Trophoblast cell (in vitro differentiated cells and primary cell): ENCODE data around the gene TMEM272.

Source experiments
- DNase-seq, 2 donors: peaks; one replicate each; pipeline ENCODE4 v3.0.0-alpha.2; 2016
- H2AFZ ChIP-seq: 2 replicates; pipeline ENCODE4 v1.6.1; 2013; ENCODE audit warnings: low read length, moderate library complexity, mild to moderate bottlenecking; ENCODE audit not compliant: insufficient read depth, poor library complexity
- H2AK5ac ChIP-seq: 2 replicates; pipeline ENCODE4 v1.6.1; 2013; ENCODE audit warnings: mild to moderate bottlenecking, low read length
- H2BK120ac ChIP-seq: 2 replicates; pipeline ENCODE4 v1.6.1; 2013; ENCODE audit warnings: low read length, mild to moderate bottlenecking, moderate library complexity; ENCODE audit not compliant: insufficient read depth, poor library complexity
- H2BK12ac ChIP-seq: 2 replicates; pipeline ENCODE4 v1.6.1; 2013; ENCODE audit warnings: mild to moderate bottlenecking, low read length, moderate library complexity
- H2BK5ac ChIP-seq: 2 replicates; pipeline ENCODE4 v1.6.1; 2013; ENCODE audit warnings: low read length, low read depth, moderate library complexity, mild to moderate bottlenecking; ENCODE audit not compliant: poor library complexity
- H3K14ac ChIP-seq: 2 replicates; pipeline ENCODE4 v1.6.1; 2013; ENCODE audit warnings: mild to moderate bottlenecking, low read length
- H3K18ac ChIP-seq: 2 replicates; pipeline ENCODE4 v1.6.1; 2013; ENCODE audit warnings: mild to moderate bottlenecking, low read length
- H3K23ac ChIP-seq: 2 replicates; pipeline ENCODE4 v1.6.1; 2013; ENCODE audit warnings: low read length
- H3K27ac ChIP-seq: 2 replicates; pipeline ENCODE4 v1.5.1; 2013; ENCODE audit warnings: low read depth, mild to moderate bottlenecking, inconsistent platforms, low read length, moderate library complexity
- H3K27me3 ChIP-seq: 2 replicates; pipeline ENCODE4 v1.6.1; 2013; ENCODE audit warnings: inconsistent platforms, mild to moderate bottlenecking, low read length, moderate library complexity; ENCODE audit not compliant: insufficient read depth
- H3K36me3 ChIP-seq, 2 experiments: 1 replicate in 1 of 2; 2 replicates in 1 of 2; pipeline ENCODE4 v1.6.1; 2013; ENCODE audit warnings: low read length in 2 of 2, mild to moderate bottlenecking in 2 of 2, moderate library complexity in 1 of 2; ENCODE audit not compliant: insufficient read depth in 2 of 2, control insufficient read depth in 1 of 2
- H3K4ac ChIP-seq: 2 replicates; pipeline ENCODE4 v1.6.1; 2013; ENCODE audit warnings: low read depth, mild to moderate bottlenecking, low read length, moderate library complexity
- H3K4me1 ChIP-seq, 2 experiments: 1 replicate in 1 of 2; 2 replicates in 1 of 2; pipeline ENCODE4 v1.6.1; 2013; ENCODE audit warnings: low read length in 2 of 2, mild to moderate bottlenecking in 2 of 2, moderate library complexity in 1 of 2; ENCODE audit not compliant: insufficient read depth in 2 of 2, control insufficient read depth in 1 of 2
- H3K4me2 ChIP-seq: 2 replicates; pipeline ENCODE4 v1.6.1; 2013; ENCODE audit warnings: inconsistent platforms, mild to moderate bottlenecking, low read length, moderate library complexity
- H3K4me3 ChIP-seq: 2 replicates; pipeline ENCODE4 v1.5.1; 2013; ENCODE audit warnings: mild to moderate bottlenecking, low read depth, low read length, inconsistent platforms
- H3K79me1 ChIP-seq: one replicate; pipeline ENCODE4 v1.6.1; 2013; ENCODE audit warnings: low read length
- H3K79me2 ChIP-seq: 2 replicates; pipeline ENCODE4 v1.6.1; 2013; ENCODE audit warnings: low read length, mild to moderate bottlenecking; ENCODE audit not compliant: control insufficient read depth, insufficient read depth, poor library complexity
- H3K9ac ChIP-seq: 2 replicates; pipeline ENCODE4 v1.6.1; 2013; ENCODE audit warnings: mild to moderate bottlenecking, low read length
- H3K9me3 ChIP-seq: 2 replicates; pipeline ENCODE4 v1.6.1; 2013; ENCODE audit warnings: low read depth, mild to moderate bottlenecking, control low read depth, inconsistent platforms, low read length; ENCODE audit not compliant: insufficient read depth
- H4K12ac ChIP-seq: 2 replicates; pipeline ENCODE4 v1.6.1; 2013; ENCODE audit warnings: low read depth, mild to moderate bottlenecking, low read length, moderate library complexity
- H4K8ac ChIP-seq: 2 replicates; pipeline ENCODE4 v1.6.1; 2013; ENCODE audit warnings: low read depth, mild to moderate bottlenecking, low read length, moderate library complexity
- H4K91ac ChIP-seq: one replicate; pipeline ENCODE4 v1.6.1; 2013; ENCODE audit warnings: low read depth, mild to moderate bottlenecking, low read length, moderate library complexity
- WGBS: extraction: QIAGEN DNeasy Blood & Tissue Kit; methylation state at CpG from one replicate; pipeline ENCODE4 v1.1.7; 2013; ENCODE audit warnings: missing lambda C conversion rate; ENCODE audit not compliant: insufficient read length, insufficient coverage; ENCODE audit errors: extremely low coverage; 5-methylcytosine and 5-hydroxymethylcytosine counted together

Gene TMEM272

DNA sequence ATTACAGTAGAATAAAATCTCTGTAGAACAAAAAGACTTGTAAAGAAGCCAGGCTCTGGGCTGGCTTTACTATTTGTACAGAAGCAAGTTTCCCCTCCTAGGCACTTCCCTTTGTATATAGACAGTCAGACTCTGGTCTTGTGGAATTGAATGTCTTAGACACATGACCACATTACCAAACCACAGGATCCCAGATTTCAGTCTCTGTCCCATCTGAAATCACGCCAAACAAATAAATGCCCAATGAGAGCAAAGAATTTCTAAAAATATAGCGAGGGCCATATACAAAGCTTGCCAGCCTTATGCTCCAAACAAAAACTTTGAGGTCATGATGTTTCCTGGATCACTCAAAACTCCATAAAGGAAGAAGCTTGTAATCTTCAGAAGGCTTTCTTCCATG is 40.7 kb upstream of the TMEM272 start:
- Histone ChIP-seq H3K23ac (no peak overlapping the region), H3K4me1 (no peaks in the 10 kb centered on the region), H3K4me3 (no peak overlapping the region), H3K14ac (no peak overlapping the region), H4K12ac (no peak overlapping the region), H2BK120ac (no peak overlapping the region), H3K27ac (no peak overlapping the region), H3K9me3 (no peaks in the 10 kb centered on the region), H3K27me3 (no peaks in the 10 kb centered on the region), H3K79me2 (no peaks in the 10 kb centered on the region), H3K4me2 (no peak overlapping the region), H4K91ac (no peak overlapping the region), H3K9ac (no peak overlapping the region), H3K4ac (no peak overlapping the region), H2AFZ (no peak overlapping the region), H3K79me1 (no peaks in the 10 kb centered on the region), H3K18ac (no peak overlapping the region), H2BK5ac (no peak overlapping the region), H4K8ac (no peak overlapping the region), H2BK12ac (no peak overlapping the region), H3K36me3 (no peaks in the 10 kb centered on the region), H2AK5ac (no peak overlapping the region)
- WGBS: no CpG with 5 or more reads among the region's 2 CpGs
- DNase-seq: no peak

- H3K27ac ChIP-seq: no peak overlapping the region
- no peak overlapping the region for H3K18ac ChIP-seq
- no peak overlapping the region for H4K91ac ChIP-seq
- no peaks in the 10 kb centered on the region for H3K27me3 ChIP-seq
- H3K4ac ChIP-seq: no peak overlapping the region
- H2BK120ac ChIP-seq: no peak overlapping the region
- no peak overlapping the region for H4K12ac ChIP-seq
- H2AFZ ChIP-seq: no peak overlapping the region
- H3K4me2 ChIP-seq: no peak overlapping the region
- no peak overlapping the region for H2BK5ac ChIP-seq
- H3K23ac ChIP-seq: no peak overlapping the region
- no peak overlapping the region for H3K9ac ChIP-seq
- no peaks in the 10 kb centered on the region for H3K4me1 ChIP-seq
- no peaks in the 10 kb centered on the region for H3K9me3 ChIP-seq
- WGBS: no CpG with 5 or more reads among the region's 5 CpGs
- H3K14ac ChIP-seq: no peak overlapping the region
- no peak overlapping the region for H2AK5ac ChIP-seq
- DNase-seq: no peak
- no peaks in the 10 kb centered on the region for H3K36me3 ChIP-seq
- H3K79me2 ChIP-seq: no peaks in the 10 kb centered on the region
- no peak overlapping the region for H4K8ac ChIP-seq
- H2BK12ac ChIP-seq: no peak overlapping the region
- no peak overlapping the region for H3K4me3 ChIP-seq
- no peaks in the 10 kb centered on the region for H3K79me1 ChIP-seq
Measured at GRCh38 chr13:51883226-51883600, 38.2 kb upstream of the TMEM272 start.

DNA sequence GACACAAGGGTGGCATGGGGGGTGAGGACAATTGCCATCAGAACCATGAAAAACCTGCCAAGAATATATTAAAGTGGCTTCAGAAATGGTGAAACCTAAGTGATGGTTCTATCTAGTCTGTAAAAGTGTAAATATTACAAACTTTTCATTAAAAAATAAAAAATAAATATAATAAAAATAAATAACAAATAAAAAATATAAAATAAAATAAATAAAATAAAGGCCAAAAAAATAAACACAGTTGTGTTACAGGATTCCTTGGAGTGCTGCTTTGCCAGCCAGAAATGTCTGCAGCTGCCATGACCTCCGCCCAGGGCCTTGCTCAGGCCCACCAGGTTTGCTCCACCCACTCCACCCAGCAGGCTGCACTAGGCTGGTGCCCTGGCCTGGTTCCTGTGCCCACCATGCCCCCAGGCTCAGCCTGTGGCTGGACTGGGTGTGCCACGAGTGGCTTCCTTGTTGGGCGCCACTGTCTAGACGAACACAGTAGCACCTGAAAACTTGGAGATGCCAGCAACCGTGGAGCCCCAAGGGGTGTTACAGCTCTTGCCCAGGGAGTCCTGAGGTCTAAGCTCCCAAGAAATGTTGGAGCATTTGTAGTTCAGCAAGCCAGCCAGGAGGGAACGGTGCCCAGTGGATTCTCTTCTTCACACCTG is 37.7 kb upstream of the TMEM272 start:
- H4K91ac ChIP-seq: no peak overlapping the region
- no peak overlapping the region for H2BK12ac ChIP-seq
- H4K12ac ChIP-seq: no peak overlapping the region
- no peak overlapping the region for H3K9ac ChIP-seq
- H3K79me2 ChIP-seq: no peaks in the 10 kb centered on the region
- H2BK5ac ChIP-seq: no peak overlapping the region
- no peaks in the 10 kb centered on the region for H3K9me3 ChIP-seq
- DNase-seq: no peak
- H3K79me1 ChIP-seq: no peaks in the 10 kb centered on the region
- H2AK5ac ChIP-seq: no peak overlapping the region
- no peak overlapping the region for H2AFZ ChIP-seq
- H3K23ac ChIP-seq: no peak overlapping the region
- no peak overlapping the region for H2BK120ac ChIP-seq
- H3K14ac ChIP-seq: no peak overlapping the region
- no peak overlapping the region for H3K18ac ChIP-seq
- no peak overlapping the region for H3K27ac ChIP-seq
- H4K8ac ChIP-seq: no peak overlapping the region
- no peak overlapping the region for H3K4me2 ChIP-seq
- H3K4me3 ChIP-seq: no peak overlapping the region
- no peaks in the 10 kb centered on the region for H3K36me3 ChIP-seq
- H3K4me1 ChIP-seq: no peaks in the 10 kb centered on the region
- no peaks in the 10 kb centered on the region for H3K27me3 ChIP-seq
- H3K4ac ChIP-seq: no peak overlapping the region
- WGBS: no CpG with 5 or more reads among the region's 6 CpGs

GRCh38 chr13:51881296-51881695 is 36.3 kb upstream of the TMEM272 start:
- H3K79me2 ChIP-seq: no peaks in the 10 kb centered on the region
- H2BK120ac ChIP-seq: no peak overlapping the region
- no peak overlapping the region for H3K9ac ChIP-seq
- no peak overlapping the region for H4K8ac ChIP-seq
- H3K4ac ChIP-seq: no peak overlapping the region
- H3K27me3 ChIP-seq: no peaks in the 10 kb centered on the region
- H2AK5ac ChIP-seq: no peak overlapping the region
- no peak overlapping the region for H3K18ac ChIP-seq
- H3K4me2 ChIP-seq: no peak overlapping the region
- H3K27ac ChIP-seq: no peak overlapping the region
- DNase-seq: no peak
- H2BK12ac ChIP-seq: no peak overlapping the region
- H3K14ac ChIP-seq: no peak overlapping the region
- no CpG with 5 or more reads among the region's 1 CpG for WGBS
- no peak overlapping the region for H2AFZ ChIP-seq
- no peaks in the 10 kb centered on the region for H3K36me3 ChIP-seq
- H4K91ac ChIP-seq: no peak overlapping the region
- H4K12ac ChIP-seq: no peak overlapping the region
- H3K4me1 ChIP-seq: no peaks in the 10 kb centered on the region
- no peak overlapping the region for H3K23ac ChIP-seq
- H2BK5ac ChIP-seq: no peak overlapping the region
- H3K79me1 ChIP-seq: no peaks in the 10 kb centered on the region
- no peaks in the 10 kb centered on the region for H3K9me3 ChIP-seq
- no peak overlapping the region for H3K4me3 ChIP-seq
